ENCODE results near the gene HM13. TPM values are rescaled to one million over a fixed set of nuclear protein-coding genes. Genes with fewer than 3 reads are reported as not detected.

HM13 gene
- total and polyA plus RNA-seq, 9 of the 15 experiments (the other 6 are each of a cell fraction or from before 2014, with no cell fraction given) = 7.7 to 136 (median 74.5) TPM

DNA sequence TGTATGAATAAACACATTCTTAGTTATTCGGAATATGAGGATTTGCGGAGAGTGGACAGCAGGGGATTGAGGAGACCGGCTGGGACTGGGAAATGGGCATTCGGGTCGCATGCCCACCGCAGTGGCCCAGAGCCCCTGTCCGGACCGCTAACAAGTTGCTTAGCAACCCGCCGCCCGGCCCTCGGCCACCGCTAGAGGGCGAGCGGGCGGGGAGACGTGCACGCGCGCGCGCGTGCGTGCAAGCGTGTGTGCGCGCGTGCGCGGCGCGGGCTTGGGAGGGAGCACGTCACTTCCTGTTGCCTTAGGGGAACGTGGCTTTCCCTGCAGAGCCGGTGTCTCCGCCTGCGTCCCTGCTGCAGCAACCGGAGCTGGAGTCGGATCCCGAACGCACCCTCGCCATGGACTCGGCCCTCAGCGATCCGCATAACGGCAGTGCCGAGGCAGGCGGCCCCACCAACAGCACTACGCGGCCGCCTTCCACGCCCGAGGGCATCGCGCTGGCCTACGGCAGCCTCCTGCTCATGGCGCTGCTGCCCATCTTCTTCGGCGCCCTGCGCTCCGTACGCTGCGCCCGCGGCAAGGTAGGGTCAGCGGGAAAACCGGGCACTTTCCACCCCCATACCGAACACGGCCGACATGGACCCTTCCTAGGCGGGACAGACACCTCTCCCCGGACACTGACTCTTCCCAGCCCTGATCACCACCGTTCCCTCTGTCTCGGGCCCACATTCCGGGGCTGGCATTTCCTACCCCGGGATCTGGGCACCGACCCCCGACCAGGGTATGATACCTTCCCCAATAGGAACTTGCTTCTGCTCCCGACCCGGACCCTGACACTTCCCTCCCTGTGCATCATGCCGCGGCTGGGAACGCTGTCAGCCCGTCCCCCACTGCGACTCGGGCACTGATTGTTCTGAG, at the start of gene HM13 (continued):
- TF ChIP-seq TSC22D4 (tag; IDR thresholded peaks at IDR 0.05) (no peak), RHOXF2B (CRISPR knock-in tag; conservative IDR thresholded peaks at IDR 0.05) (no peak), MXI1 (IDR thresholded peaks at IDR 0.05; ENCODE audit: low read depth, low read length) (peak; percentile 73; the same call in 1 of the 2 replicates), ZEB2 (IDR thresholded peaks at IDR 0.05) (no peak), ZNF384 (IDR thresholded peaks at IDR 0.05; ENCODE audit: low read depth, low read length) (no peak), ZBTB1 (CRISPR knock-in tag; IDR thresholded peaks at IDR 0.05; ENCODE audit: borderline replicate concordance, low read depth) (no peak; the same call in 1 of the 2 replicates), XRCC4 (IDR thresholded peaks at IDR 0.05; ENCODE audit: extremely low read depth, insufficient read depth, insufficient read length) (no peak), WHSC1 (IDR thresholded peaks at IDR 0.05; ENCODE audit: low read length) (no peak), NFATC3 (IDR thresholded peaks at IDR 0.05) (no peak), ZNF561 (CRISPR knock-in tag; conservative IDR thresholded peaks at IDR 0.05) (no peak), CREB1 (IDR thresholded peaks at IDR 0.05) (peak; percentile 90), CREB1 (CRISPR knock-in tag; IDR thresholded peaks at IDR 0.05) (peak; percentile 95), POLR2G (IDR thresholded peaks at IDR 0.05; ENCODE audit: low read depth, low read length) (peak; percentile 97), MCM2 (IDR thresholded peaks at IDR 0.05; ENCODE audit: low read depth) (no peak), ZNF57 (CRISPR knock-in tag; IDR thresholded peaks at IDR 0.05) (no peak)
- TF ChIP-seq, protein P1, sequence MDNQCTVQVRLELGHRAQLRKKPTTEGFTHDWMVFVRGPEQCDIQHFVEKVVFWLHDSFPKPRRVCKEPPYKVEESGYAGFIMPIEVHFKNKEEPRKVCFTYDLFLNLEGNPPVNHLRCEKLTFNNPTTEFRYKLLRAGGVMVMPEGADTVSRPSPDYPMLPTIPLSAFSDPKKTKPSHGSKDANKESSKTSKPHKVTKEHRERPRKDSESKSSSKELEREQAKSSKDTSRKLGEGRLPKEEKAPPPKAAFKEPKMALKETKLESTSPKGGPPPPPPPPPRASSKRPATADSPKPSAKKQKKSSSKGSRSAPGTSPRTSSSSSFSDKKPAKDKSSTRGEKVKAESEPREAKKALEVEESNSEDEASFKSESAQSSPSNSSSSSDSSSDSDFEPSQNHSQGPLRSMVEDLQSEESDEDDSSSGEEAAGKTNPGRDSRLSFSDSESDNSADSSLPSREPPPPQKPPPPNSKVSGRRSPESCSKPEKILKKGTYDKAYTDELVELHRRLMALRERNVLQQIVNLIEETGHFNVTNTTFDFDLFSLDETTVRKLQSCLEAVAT (IDR thresholded peaks at IDR 0.05) = no peak
- TF ChIP-seq, protein P2, sequence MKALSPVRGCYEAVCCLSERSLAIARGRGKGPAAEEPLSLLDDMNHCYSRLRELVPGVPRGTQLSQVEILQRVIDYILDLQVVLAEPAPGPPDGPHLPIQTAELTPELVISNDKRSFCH (CRISPR knock-in tag; IDR thresholded peaks at IDR 0.05) = no peak
- TF ChIP-seq, protein P2 (tag; IDR thresholded peaks at IDR 0.05) = peak; percentile 92
- TF ChIP-seq, protein P3, sequence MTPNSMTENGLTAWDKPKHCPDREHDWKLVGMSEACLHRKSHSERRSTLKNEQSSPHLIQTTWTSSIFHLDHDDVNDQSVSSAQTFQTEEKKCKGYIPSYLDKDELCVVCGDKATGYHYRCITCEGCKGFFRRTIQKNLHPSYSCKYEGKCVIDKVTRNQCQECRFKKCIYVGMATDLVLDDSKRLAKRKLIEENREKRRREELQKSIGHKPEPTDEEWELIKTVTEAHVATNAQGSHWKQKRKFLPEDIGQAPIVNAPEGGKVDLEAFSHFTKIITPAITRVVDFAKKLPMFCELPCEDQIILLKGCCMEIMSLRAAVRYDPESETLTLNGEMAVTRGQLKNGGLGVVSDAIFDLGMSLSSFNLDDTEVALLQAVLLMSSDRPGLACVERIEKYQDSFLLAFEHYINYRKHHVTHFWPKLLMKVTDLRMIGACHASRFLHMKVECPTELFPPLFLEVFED (CRISPR knock-in tag; conservative IDR thresholded peaks at IDR 0.05) = no peak
- TF ChIP-seq, protein P4, sequence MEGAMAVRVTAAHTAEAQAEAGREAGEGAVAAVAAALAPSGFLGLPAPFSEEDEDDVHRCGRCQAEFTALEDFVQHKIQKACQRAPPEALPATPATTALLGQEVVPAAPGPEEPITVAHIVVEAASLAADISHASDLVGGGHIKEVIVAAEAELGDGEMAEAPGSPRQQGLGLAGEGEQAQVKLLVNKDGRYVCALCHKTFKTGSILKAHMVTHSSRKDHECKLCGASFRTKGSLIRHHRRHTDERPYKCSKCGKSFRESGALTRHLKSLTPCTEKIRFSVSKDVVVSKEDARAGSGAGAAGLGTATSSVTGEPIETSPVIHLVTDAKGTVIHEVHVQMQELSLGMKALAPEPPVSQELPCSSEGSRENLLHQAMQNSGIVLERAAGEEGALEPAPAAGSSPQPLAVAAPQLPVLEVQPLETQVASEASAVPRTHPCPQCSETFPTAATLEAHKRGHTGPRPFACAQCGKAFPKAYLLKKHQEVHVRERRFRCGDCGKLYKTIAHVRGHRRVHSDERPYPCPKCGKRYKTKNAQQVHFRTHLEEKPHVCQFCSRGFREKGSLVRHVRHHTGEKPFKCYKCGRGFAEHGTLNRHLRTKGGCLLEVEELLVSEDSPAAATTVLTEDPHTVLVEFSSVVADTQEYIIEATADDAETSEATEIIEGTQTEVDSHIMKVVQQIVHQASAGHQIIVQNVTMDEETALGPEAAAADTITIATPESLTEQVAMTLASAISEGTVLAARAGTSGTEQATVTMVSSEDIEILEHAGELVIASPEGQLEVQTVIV (CRISPR knock-in tag; IDR thresholded peaks at IDR 0.05; ENCODE audit: borderline replicate concordance) = no peak
